ENCODE results near the gene ADRA1B. TPM values are rescaled to one million over a fixed set of nuclear protein-coding genes. Genes with fewer than 3 reads are reported as not detected.

Gene ADRA1B
- total RNA-seq, 1 experiment from 2014 or later: 8.3 TPM

DNA sequence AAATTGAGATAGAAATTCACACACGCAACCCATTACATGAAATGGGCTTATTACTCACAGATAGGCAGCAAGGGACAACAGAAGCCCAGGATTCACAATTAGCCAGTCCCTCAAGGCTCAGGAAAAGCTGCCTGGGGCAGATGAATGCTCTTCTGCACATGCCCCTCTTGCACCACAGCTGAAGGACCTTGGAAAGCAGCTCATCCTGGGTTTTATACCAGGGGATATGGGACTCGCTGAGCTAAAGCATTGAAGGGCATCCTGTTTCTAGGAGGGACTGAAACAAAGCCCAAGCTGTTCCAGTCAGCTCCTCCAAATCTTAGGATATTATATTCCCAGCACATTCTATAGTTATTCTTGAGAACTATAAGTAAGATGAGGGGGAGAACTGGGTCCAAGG lies 76.9 kb downstream of the ADRA1B start:
- H3K4me3 ChIP-seq (ENCODE audit: low read depth in 2 of 2, low read length in 2 of 2): no peak overlapping the region
- BruUV-seq (replicated peaks): no TSS peak
- no peaks in the 10 kb centered on the region for H3K27me3 ChIP-seq (ENCODE audit: control insufficient read depth, insufficient read depth, low read length)
- H3K4me1 ChIP-seq (ENCODE audit: control insufficient read depth, insufficient read depth, low read length): no peaks in the 10 kb centered on the region
- no peak for ATAC-seq
- no peak overlapping the region for H3K27ac ChIP-seq (ENCODE audit: low read length)
- ChIA-PET POLR2A (no interaction called here), CTCF (no interaction called here)
- H3K36me3 ChIP-seq (ENCODE audit: control insufficient read depth, insufficient read depth, low read length): no peaks in the 10 kb centered on the region
- no peak for DNase-seq (ENCODE audit: low read depth, low spot score)
- intact Hi-C loops (cut with micrococcal nuclease; ENCODE audit: unreplicated experiment) (no loop called here), in situ Hi-C loops (cut with HindIII; ENCODE audit: low pct_unique_long_range_greater_than_20kb, low sequenced_read_pairs) (no loop called here)
- no peaks in the 10 kb centered on the region for H3K9me3 ChIP-seq (ENCODE audit: control insufficient read depth, insufficient read depth, low read depth, low read length)
- no peak for TF ChIP-seq POLR2AphosphoS5 (IDR thresholded peaks at IDR 0.05; ENCODE audit: low read depth, low read length)
- no peak for TF ChIP-seq SIN3A (IDR thresholded peaks at IDR 0.05; ENCODE audit: borderline replicate concordance, insufficient read depth, low read depth, low read length)
- TF ChIP-seq, protein P1, sequence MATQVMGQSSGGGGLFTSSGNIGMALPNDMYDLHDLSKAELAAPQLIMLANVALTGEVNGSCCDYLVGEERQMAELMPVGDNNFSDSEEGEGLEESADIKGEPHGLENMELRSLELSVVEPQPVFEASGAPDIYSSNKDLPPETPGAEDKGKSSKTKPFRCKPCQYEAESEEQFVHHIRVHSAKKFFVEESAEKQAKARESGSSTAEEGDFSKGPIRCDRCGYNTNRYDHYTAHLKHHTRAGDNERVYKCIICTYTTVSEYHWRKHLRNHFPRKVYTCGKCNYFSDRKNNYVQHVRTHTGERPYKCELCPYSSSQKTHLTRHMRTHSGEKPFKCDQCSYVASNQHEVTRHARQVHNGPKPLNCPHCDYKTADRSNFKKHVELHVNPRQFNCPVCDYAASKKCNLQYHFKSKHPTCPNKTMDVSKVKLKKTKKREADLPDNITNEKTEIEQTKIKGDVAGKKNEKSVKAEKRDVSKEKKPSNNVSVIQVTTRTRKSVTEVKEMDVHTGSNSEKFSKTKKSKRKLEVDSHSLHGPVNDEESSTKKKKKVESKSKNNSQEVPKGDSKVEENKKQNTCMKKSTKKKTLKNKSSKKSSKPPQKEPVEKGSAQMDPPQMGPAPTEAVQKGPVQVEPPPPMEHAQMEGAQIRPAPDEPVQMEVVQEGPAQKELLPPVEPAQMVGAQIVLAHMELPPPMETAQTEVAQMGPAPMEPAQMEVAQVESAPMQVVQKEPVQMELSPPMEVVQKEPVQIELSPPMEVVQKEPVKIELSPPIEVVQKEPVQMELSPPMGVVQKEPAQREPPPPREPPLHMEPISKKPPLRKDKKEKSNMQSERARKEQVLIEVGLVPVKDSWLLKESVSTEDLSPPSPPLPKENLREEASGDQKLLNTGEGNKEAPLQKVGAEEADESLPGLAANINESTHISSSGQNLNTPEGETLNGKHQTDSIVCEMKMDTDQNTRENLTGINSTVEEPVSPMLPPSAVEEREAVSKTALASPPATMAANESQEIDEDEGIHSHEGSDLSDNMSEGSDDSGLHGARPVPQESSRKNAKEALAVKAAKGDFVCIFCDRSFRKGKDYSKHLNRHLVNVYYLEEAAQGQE (IDR thresholded peaks at IDR 0.05; ENCODE audit: insufficient read depth in 1 of 2, low read depth in 2 of 2, low read length in 1 of 2): no peak

DNA sequence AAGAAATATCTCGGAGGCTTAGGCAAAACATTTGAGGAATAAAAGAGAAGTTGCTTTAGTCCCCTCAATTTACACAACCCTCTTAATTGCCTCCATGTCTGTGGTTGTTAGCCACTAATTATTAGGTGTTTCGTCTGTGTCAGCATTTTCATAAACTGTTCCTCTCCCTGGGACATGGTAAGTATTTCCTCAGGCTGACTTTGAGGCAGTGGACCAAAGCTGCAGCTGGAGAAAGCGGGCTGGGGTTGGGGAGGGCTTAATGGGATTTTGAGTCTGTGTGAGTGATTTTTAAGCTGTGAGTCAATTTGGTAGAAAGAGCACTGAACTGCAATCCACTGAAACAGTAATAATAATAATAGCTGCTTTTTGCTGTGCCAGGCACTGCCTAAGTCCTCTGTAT lies 79.6 kb downstream of the ADRA1B start:
- CTCF ChIA-PET: no interaction called here
- in situ Hi-C loops (cut with HindIII; ENCODE audit: low pct_unique_long_range_greater_than_20kb, low sequenced_read_pairs) (no loop called here), intact Hi-C loops (cut with micrococcal nuclease; ENCODE audit: unreplicated experiment) (no loop called here)
- no peak overlapping the region for H3K4me3 ChIP-seq (ENCODE audit: low read depth in 2 of 2, low read length in 2 of 2)
- TF ChIP-seq POLR2AphosphoS5 (IDR thresholded peaks at IDR 0.05; ENCODE audit: low read depth, low read length) (no peak), SIN3A (IDR thresholded peaks at IDR 0.05; ENCODE audit: borderline replicate concordance, insufficient read depth, low read depth, low read length) (no peak), TCF7L2 (IDR thresholded peaks at IDR 0.05; ENCODE audit: low read depth, low read length) (no peak)
- TF ChIP-seq, protein P1 (IDR thresholded peaks at IDR 0.05; ENCODE audit: insufficient read depth in 1 of 2, low read depth in 2 of 2, low read length in 1 of 2): no peak
- TF ChIP-seq, protein P2, sequence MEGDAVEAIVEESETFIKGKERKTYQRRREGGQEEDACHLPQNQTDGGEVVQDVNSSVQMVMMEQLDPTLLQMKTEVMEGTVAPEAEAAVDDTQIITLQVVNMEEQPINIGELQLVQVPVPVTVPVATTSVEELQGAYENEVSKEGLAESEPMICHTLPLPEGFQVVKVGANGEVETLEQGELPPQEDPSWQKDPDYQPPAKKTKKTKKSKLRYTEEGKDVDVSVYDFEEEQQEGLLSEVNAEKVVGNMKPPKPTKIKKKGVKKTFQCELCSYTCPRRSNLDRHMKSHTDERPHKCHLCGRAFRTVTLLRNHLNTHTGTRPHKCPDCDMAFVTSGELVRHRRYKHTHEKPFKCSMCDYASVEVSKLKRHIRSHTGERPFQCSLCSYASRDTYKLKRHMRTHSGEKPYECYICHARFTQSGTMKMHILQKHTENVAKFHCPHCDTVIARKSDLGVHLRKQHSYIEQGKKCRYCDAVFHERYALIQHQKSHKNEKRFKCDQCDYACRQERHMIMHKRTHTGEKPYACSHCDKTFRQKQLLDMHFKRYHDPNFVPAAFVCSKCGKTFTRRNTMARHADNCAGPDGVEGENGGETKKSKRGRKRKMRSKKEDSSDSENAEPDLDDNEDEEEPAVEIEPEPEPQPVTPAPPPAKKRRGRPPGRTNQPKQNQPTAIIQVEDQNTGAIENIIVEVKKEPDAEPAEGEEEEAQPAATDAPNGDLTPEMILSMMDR (IDR thresholded peaks at IDR 0.05): no peak
- H3K27ac ChIP-seq (ENCODE audit: low read length): no peak overlapping the region
- no TSS peak for BruUV-seq (replicated peaks)
- H3K27me3 ChIP-seq (ENCODE audit: control insufficient read depth, insufficient read depth, low read length): peaks cover 3% of the 10 kb centered on the region; the same call in 1 of the 2 replicates
- ATAC-seq (no peak), DNase-seq (ENCODE audit: low read depth, low spot score) (no peak)
- POLR2A ChIA-PET: no interaction called here
- H3K9me3 ChIP-seq (ENCODE audit: control insufficient read depth, insufficient read depth, low read depth, low read length): no peaks in the 10 kb centered on the region
- H3K36me3 ChIP-seq (ENCODE audit: control insufficient read depth, insufficient read depth, low read length): no peaks in the 10 kb centered on the region
- no peaks in the 10 kb centered on the region for H3K4me1 ChIP-seq (ENCODE audit: control insufficient read depth, insufficient read depth, low read length)

Data from Panc1 (cell line).